Measurements from ENCODE around the gene AK2.
A peak's percentile ranks its signal among the peaks of the same experiment; 100 is the strongest.
"Not testable (repeated sequence)": the region's sequence is repeated elsewhere in the genome, so short reads cannot be mapped to it uniquely, and the experiment has no call there.

Gene AK2

DNA sequence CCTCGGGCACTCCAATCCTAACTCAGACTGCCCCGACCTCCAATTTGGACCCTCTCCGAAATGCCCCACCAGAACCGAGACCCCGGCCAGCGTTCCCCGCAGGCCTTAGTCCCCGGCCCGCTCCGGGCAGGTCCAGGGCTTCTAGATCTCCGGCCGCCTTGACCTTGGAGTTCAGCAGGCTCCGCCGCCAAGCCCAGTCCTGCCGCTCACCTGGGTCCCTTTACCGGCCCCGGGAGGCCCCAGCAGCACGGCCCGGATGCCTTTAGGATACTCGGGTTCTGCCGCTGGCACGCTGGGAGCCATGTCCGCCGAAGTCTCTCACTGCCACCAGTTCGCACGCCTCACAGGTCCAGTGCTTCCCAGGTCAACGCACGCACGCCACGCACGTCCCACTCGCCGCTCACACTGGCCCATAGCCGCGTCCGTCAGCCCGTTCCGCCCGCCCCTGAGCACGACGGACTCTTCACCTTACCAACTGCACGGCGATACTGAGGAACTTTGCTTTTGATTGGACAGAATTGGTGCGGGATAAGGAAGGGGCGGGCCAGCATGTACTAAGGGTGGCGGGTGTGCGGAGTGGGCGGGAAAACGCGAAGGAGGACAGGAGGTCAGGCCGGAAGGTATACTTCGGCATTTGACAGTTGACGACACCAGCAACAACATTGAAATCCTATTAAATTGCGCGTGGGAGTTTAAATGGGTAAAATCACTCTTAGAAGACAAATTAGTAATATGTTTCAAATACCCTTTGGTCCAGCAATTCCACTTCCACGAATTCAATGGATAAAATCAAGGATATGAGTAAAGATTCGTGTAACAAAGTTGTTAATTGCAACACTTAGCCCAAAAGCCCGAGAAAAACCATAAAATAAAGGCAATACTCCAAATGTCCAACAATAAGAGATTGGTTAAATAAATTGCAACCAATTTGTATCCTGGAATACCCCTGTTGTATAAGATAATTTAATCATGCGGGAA lies at the start of gene AK2:
AK2 (minus strand) TSS at position 358 of the 978 bp plus-strand sequence; CDS start at position 303, 55 bp downstream.
- peak; percentile 93 to 99 for DNase-seq

DNA sequence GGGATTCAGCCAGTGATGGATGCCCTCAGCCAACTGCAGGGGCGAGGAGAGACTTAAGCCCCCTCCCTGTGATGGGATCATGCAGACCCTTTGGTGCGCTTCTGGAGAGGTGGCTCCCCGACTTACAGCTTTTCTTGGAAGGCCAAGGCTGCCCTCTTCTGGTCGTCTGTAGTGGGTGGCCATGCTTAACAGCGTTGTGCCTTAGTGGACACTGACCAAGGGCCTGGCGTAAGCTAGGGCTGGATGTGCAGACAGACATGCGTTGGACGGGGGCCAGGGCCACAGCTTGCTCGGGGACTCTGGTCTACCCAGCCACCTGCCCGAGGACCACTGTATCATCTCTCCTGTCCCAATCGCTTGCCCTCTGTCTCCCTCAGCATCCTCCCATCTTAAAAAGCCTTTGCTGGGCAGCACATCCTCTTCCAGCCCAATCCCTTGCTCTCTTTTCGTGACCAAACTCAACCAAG lies 49.7 kb upstream of the AK2 start:
- DNase-seq: peak in 1 of 2 experiments; percentile 38

DNA sequence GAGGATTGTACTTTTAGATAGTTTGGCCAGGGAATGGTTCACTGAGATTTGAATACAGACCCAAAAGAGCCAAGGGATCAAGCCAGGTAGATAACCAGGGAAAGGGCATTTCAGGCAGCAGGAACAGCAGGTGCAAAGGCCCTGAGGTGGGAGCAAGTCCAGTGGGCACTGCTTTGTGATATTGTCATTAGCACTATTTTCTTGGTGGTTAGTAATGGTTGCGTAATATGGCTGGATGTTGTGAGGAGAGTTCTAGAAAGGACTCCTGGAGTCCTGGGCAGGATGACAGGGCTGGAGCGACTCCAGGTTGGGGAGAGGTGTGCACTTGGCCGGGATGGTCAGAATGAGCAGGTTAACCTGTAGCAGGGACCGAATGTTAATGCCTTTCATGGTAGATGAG lies 48.6 kb upstream of the AK2 start:
- DNase-seq: no peak

DNA sequence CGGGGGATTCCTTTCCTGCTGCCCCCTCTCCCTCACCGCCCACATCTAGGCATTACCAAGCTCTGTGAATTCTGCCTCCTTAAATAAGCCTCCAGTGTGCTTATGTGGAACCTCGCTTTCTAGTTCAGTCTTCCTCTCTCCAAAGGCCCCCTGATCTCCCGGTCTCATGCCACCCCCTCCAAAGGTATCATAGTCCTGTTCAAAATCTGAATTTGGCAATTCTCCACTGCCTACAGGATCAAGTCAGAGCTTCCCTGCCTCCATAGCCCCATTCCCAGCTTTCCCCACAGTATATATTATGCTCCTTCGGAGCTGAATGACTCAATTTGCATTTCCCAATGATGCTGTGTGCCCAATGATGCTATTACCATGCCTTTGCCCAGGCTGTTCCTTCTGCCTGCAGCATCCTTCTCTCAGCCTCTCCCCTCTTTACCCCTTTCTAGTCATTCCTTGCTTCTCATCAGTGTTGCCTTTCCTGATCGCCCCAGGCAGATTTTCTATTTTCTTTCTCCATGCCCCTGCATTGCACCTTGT lies 46.0 kb upstream of the AK2 start:
- DNase-seq: no peak

DNA sequence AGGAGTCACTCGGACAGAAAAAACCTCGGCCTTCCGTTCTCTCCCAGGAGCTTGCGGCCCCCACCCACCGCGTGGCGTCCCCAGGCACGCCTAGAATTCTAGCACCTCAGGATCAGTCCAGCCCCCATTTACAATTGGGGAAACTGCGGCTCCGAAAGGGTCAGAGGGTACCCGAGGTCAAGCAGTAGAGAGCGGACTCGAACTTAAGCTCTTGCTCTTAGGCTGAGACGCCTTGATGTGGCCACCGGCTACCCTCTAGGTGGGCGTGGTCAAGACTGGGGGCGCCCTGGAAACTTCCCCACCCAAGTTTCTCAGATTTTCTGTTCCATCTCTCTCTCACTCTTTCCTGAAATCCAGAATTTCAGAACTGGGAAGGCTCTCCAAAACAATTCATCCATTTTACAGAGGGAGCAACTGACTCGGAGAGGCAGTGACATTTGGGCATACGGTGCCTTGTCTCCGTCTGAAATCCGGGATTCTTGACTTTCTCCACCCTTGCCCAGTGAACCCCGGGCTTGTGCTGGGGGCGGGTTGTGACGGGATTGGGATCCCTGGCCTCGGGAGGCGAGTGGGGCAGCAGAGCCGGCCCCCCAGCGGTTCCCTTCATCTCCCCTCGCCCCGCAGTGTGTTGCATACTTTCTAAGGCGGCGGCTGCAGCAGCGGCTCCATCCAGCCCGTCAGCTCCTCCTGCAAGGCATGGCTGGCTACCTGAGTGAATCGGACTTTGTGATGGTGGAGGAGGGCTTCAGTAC lies 45.0 kb upstream of the AK2 start:
- no peak for DNase-seq

DNA sequence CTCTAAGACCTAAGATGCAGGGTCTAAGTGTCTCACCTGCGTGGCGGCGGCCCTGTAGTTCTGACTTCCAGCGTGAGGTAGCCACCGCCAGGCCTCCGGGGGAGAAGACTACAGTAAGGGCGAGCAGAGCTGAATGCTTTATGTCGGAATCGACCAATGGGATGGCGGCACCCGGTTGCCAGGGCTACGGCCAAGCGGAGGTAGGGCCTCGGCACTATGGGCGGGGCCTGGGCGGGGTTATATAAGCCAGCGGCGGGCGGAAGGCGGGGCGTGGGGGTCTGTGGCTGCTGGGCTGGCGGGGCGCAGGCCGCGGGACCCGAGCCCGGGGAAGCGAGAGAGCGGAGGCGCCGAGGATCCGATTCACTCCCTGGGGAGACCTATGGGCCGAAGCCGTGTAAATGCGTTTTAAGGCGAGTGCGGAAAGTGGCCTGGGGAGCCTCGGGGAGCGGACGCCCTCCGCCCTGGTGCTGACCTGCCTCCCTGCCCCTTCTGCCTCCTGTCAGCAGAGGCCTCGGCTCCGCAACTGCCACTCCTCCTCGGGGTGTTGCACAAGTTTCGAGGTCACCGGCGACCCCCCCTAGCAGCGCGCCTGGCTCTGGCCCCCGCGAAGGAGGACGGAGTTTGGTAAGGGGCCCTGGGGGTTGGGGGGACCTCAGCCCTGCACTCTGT lies 44.3 kb upstream of the AK2 start, which contains the start of gene AZIN2:
AZIN2 (plus strand) TSS at position 269 of the 669 bp plus-strand sequence. CDS start 1,097 bp downstream, outside the sequence.
- peak; percentile 48 to 86 for DNase-seq

DNA sequence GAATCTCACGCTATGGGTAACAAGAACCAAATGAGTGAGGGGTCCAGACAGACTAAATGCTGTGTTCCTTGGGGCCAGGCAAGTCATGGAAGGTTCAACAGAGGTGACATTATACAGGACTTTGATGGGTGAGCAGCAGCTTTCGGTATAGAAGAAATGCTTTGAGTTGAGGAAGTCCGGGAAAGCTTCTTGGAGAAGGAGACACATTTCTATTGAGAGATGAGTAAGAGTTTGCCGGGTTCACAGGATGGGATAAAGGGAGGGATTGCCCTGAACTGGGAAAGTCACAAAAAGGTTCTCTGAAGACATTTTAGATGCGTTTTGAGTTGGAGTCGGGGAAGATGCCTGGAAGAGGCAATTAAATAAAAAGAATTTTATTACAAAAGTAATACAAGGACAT lies 43.7 kb upstream of the AK2 start:
- DNase-seq: no peak

DNA sequence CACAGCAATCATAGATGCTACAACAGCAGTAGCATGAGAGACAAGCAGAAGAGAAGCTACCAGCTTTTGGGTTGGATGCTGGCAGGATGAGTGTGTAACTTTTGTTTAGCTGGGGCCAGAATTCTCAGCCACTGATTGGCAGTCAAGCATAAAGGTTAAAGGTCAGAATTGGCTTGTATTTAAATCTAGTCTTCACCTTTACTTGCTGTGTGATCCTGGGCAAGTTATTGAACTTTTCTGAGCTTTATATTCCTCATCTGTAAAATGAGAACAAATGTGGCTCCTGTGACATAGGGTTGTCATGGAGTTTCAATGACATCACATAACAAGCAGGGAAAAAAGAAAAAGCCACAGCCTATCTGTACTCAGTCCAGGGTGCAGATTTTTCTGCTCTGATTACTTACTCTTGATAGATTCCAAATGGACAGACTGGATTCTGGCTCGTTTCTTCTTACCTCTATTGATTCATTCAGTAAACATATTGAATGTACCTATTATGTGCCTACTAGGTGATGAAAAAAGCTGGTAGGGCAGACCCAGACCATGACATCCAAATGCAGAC lies 41.4 kb upstream of the AK2 start:
- no peak for DNase-seq

DNA sequence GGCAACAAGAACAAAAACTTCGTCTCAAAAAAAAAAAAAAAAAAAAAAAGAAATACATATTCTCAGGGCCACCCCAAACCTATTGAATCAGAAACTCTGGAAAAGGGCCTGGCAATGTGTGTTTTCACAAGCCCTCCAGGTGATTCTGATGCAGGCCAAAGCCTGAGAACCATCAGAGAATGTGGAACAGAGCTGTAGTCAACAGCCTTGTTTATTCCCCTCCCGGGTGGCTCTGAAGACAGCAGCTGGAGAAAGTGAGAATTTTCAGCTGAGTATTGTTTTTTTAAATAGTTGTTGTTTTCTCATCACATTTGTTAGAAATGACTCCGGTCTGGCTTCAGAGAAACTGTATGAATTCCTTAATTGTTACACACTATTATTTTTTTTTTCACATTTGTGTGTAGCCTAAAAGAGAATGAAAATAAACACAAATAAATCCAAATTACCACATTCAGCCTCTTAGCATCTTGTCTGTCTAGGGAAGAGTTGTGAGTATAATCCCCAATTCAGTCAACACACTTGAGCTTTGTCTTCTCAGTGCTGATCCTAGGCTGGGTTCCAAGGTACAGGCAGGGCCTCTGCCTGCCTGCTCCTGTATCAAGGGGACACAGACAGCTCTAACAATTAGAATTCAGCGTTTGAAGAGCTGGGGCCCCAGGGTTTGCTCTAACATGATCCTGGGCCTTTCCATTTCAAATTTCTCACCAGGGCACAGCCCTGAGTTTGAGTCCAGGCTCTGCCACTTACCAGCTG lies 37.7 kb upstream of the AK2 start:
- DNase-seq: no peak

DNA sequence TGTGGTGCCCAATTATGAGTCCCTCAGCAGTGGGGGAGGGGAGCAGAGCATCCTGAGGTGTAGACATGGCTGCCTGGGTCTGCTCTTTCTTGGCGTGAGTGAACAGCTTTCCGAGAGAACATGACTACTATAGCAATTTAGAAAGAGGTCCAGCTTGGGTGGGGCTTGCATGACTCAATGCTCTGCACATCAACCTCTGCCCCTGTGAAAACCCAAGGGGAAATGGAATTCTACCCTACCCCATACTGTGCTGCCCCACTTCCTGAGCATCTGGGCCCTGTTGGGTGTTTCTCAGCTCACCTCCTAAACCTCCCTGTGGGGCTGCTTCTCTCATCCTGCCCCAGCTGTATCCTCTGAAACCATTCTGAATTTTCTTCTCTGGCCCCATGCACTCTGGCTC lies 36.0 kb upstream of the AK2 start:
- DNase-seq: no peak

DNA sequence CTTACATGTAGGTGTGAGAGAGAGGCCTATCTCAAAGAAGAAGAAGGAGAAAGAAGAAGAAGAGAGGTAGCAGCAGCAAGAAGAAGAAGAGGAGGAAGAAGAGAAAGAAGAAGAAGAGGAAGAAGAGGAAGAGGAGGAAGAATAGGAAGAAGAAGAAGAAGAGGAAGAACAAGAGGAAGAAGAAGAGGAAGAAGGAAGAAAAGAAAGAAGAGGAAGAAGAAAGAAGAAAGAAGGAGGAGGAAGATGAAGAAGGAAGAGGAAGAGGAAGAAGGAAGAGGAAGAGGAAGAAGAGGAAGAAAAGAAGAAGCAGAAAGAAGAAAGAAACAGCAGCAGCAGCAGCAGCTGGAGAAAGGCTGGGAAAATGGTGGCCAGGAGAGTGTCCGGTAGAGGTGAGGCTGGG lies 33.9 kb upstream of the AK2 start:
- no peak for DNase-seq

DNA sequence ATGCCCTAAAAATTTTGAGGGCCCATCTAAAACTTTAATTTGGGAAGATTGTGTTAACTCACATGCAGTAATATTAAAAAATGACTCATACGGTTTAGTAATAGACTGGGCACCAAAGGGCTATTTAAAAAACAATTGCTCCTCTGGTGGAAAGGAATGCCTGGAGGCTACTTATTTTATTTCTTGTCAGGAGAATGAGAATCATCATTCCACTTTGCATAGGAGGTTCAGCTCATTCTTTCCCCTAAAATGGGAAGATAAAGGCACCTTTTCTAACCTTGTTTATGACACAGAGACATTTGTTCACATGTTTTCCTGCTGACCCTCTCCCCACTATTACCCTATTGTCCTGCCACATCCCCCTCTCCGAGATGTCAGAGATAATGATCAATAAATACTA lies 31.4 kb upstream of the AK2 start:
- not testable (repeated sequence) for DNase-seq

DNA sequence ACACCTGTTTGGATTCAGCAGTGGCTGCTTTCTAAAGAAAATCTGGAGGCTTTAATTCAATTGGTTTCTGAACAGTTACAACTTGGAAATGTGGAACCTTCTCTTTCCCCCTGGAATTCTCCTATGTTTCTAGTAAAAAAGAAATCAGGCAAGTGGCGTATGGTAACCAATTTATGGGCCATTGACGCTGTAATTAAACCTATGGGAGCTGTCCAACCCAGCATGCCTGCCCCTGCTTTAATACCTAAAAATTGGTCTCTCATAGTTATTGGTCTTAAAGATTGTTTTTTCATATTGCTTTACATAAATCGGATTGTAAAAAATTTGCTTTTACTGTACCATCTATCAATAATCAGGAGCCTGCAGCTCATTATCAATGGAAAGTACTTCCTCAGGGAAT lies 29.8 kb upstream of the AK2 start:
- not testable (repeated sequence) for DNase-seq

DNA sequence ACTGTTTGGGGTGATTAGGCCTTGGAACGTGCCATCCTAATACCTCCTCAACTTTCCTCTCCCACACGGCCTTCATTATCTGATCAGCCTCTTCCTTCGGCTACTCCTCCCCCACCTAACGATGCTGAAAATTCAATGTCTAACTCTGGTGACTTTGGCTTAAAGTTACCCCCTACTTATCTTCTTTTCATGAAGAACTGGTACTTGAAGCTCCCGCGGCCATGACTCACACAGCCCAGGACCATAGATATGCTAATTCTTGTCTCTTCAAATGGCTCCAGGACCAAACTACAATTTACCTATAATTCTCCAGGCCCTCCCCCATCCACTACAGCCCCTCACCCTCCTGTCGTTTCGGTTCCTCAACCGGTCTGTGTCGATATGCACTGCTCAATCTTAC lies 28.6 kb upstream of the AK2 start:
- no peak for DNase-seq

DNA sequence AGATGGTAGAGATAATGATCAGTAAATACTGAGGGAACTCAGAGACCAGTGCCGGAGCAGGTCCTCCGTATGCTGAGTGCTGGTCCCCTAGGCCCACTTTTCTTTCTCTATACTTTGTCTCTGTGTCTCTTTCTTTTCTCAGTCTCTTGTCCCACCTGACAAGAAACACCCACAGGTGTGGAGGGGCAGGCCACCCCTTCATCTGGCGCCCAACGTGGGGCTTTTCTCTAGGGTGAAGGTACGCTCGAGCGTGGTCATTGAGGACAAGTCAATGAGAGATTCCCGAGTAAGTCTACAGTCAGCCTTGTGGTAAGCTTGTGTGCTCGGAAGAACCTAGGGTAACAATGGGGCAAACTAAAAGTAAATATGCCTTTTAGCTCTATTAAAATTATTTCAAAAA lies 27.6 kb upstream of the AK2 start:
- not testable (repeated sequence) for DNase-seq

DNA sequence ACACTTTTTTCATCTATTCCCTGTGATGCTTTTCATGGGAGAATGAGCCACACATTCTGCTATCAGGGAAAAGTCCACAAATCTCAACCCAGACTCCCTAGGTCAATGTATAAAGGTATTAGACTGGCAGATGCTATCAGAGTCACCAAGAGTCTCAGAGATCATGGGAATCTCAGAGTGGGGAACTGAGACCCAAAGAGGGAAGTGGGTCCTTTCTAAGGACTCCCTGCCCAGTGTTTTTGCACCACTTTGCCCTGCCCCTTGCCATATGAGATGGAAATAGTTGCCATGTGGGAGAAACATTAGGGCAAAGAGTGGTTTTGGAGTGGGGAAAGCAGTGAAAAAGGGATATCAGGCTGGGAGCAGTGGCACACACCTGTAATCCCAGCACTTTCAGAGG lies 25.2 kb upstream of the AK2 start:
- no peak for DNase-seq

DNA sequence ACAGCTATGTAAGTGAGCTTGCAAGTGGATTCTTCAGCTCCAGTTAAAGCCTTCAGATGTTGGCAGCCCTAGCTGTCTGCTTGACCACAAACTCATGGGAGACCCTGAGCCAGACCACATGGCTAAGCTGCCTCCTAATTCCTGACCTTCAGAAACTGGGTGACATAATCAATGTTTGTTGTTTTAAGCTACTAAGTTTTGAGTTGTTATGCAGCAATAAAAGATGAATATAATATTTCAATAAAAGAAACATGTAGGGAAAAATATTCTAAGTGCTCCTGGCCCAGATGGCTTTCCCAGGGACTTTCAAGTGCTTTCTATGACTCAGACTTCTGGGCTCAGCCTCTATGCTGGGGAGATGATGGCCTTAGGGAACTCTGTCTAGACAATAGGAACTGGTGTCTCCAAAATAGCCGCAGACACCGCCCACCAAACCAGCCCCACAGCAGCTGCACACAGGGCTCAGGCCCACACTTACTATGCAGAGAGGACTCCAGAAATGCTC lies 23.9 kb upstream of the AK2 start:
- peak in 1 of 2 experiments; percentile 13 for DNase-seq

DNA sequence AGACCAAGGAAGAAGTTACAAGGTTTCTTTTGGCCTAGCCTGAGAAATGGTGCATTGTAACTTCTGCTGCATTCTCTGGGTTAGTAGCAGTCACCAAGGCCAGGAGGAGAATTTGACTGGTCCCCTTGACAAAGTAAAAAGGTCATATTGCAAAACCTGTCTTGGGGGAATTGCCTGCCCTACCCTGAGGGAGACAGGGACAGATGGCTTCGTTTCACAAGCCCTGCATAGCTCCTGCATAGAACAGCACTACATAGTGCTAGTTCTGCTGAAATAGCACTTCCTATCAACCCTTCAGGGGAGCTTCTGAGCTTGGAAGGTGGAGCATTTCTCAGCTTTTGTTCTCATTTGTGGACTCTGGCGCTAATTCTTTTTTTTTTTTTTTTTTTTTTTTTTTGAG lies 20.4 kb upstream of the AK2 start:
- no peak for DNase-seq

DNA sequence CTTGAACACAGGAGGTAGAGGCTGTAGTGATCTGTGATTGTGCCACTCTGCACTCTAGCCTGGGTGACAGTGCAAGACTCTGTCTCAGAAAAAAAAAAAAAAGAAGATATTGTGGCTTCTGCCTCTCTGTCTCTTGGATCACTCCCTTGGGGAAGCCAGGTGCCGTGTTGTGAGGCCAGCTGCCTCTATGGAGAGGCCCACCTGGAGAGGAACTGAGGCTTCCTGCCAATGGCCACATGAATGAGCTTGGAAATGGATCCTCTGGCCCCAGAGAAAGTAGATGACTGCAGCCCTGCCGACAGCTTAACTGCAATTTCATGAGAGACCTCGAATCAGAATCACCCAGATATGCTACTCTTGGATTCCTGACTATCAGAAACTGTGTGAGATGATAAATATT lies 19.7 kb upstream of the AK2 start:
- no peak for DNase-seq

DNA sequence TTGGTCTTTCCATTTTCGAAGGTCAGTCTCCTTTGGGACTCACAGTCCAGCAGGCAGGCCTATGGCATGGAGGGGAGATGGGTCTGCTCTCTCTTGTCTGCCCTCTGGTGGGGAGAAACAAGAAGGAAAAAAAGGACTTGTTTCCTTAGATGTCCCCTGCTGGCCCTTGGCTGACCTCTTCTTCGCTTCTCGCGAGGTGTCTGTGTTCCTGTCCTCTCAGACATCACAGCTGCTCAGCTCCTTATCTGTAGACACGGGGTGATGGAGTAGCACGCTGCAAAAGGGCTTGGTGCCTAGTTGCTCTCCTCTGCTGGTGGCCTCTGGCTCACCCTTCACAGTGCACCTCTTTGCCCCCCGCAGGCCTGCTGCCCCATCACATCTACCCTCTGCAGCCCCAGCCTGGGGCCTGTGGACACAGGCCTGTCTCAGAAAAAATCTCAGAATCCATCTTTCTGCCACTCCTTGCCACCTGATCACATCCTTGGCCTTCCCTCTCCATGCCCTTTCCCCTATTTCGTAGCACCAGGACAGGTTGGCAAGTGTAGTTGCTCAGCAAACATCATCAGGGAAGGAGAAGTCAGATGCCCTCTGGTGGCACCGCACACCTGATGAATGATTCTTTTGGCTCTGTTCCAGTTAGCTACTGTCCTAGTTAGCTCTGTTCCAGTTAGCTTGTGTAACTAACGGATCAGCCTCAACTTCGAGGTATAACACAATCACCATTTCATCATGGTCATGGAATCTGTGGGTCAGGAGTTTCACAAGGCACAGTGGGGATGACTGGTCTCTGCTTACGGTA lies 18.7 kb upstream of the AK2 start:
- peak; percentile 66 to 88 for DNase-seq

Measured in SW 1271 (cell line).